Adipocyte (in vitro differentiated cells): Measurements from ENCODE around the gene GALNS.

Experiments
- DNase-seq: peaks from one replicate; pipeline ENCODE4 v3.0.0-alpha.2; 2015; ENCODE audit warnings: low read depth
- H3K27me3 ChIP-seq: replicated peaks from 2 replicates; pipeline ENCODE4 v1.7.0; 2013; ENCODE audit warnings: mild to moderate bottlenecking, low read length, moderate library complexity; ENCODE audit not compliant: control insufficient read depth, insufficient read depth
- H3K36me3 ChIP-seq: 2 replicates; pipeline ENCODE4 v1.7.0; 2013; ENCODE audit warnings: low read length, mild to moderate bottlenecking, moderate library complexity; ENCODE audit not compliant: control insufficient read depth, insufficient read depth, severe bottlenecking
- H3K4me1 ChIP-seq: 2 replicates; pipeline ENCODE4 v1.7.0; 2013; ENCODE audit warnings: mild to moderate bottlenecking, low read length, moderate library complexity; ENCODE audit not compliant: control insufficient read depth, insufficient read depth
- H3K4me3 ChIP-seq: 2 replicates; pipeline ENCODE4 v1.7.0; 2013; ENCODE audit warnings: mild to moderate bottlenecking, low read length, moderate library complexity
- H3K9ac ChIP-seq: 2 replicates; pipeline ENCODE4 v1.7.0; 2013; ENCODE audit warnings: mild to moderate bottlenecking, low read length, moderate library complexity
- H3K9me3 ChIP-seq: 2 replicates; pipeline ENCODE4 v1.7.0; 2013; ENCODE audit warnings: mild to moderate bottlenecking, low read length, moderate library complexity; ENCODE audit not compliant: control insufficient read depth

The GALNS gene

GRCh38 chr16:88810912-88811768 is 45.6 kb downstream of the GALNS start:
- no peaks in the 10 kb centered on the region for H3K9me3 ChIP-seq
- peaks cover 16% of the 10 kb centered on the region for H3K4me1 ChIP-seq
- no peaks in the 10 kb centered on the region for H3K27me3 ChIP-seq
- peak overlapping the region; percentile 82 for H3K4me3 ChIP-seq
- H3K36me3 ChIP-seq = peaks cover 22% of the 10 kb centered on the region
- peak; percentile 89 for DNase-seq
- peak overlapping the region; percentile 90 for H3K9ac ChIP-seq

GRCh38 chr16:88810166-88810911 is 46.4 kb downstream of the GALNS start:
- Histone ChIP-seq H3K27me3 (no peaks in the 10 kb centered on the region), H3K9me3 (no peaks in the 10 kb centered on the region), H3K4me3 (peak overlapping the region; percentile 82), H3K9ac (peak overlapping the region; percentile 90), H3K4me1 (peaks cover 16% of the 10 kb centered on the region), H3K36me3 (peaks cover 22% of the 10 kb centered on the region)
- no peak for DNase-seq

- Histone ChIP-seq H3K27me3 (no peaks in the 10 kb centered on the region), H3K36me3 (peaks cover 22% of the 10 kb centered on the region), H3K9me3 (no peaks in the 10 kb centered on the region), H3K9ac (peak overlapping the region; percentile 90), H3K4me1 (peaks cover 16% of the 10 kb centered on the region), H3K4me3 (peak overlapping the region; percentile 82)
- DNase-seq = no peak
These were observed 47.0 kb downstream of the GALNS start for GRCh38 chr16:88809676-88810165.

GRCh38 chr16:88809068-88809675 is 47.6 kb downstream of the GALNS start:
- no peaks in the 10 kb centered on the region for H3K27me3 ChIP-seq
- H3K36me3 ChIP-seq = peaks cover 22% of the 10 kb centered on the region
- H3K4me1 ChIP-seq = peaks cover 19% of the 10 kb centered on the region
- DNase-seq = no peak
- H3K4me3 ChIP-seq = no peak overlapping the region
- peak overlapping the region; percentile 90 for H3K9ac ChIP-seq
- H3K9me3 ChIP-seq = no peaks in the 10 kb centered on the region

GRCh38 chr16:88807626-88808453 is 48.9 kb downstream of the GALNS start:
- no peaks in the 10 kb centered on the region for H3K9me3 ChIP-seq
- DNase-seq = no peak
- H3K36me3 ChIP-seq = peaks cover 22% of the 10 kb centered on the region
- H3K9ac ChIP-seq = no peak overlapping the region
- H3K4me1 ChIP-seq = peaks cover 21% of the 10 kb centered on the region
- no peaks in the 10 kb centered on the region for H3K27me3 ChIP-seq
- H3K4me3 ChIP-seq = no peak overlapping the region

GRCh38 chr16:88807142-88807625 is 49.6 kb downstream of the GALNS start:
- no peaks in the 10 kb centered on the region for H3K27me3 ChIP-seq

GRCh38 chr16:88806491-88807111 is 50.1 kb downstream of the GALNS start:
- Histone ChIP-seq H3K27me3 (no peaks in the 10 kb centered on the region), H3K9ac (no peak overlapping the region), H3K4me1 (peaks cover 25% of the 10 kb centered on the region), H3K4me3 (no peak overlapping the region), H3K36me3 (peaks cover 22% of the 10 kb centered on the region), H3K9me3 (no peaks in the 10 kb centered on the region)
- no peak for DNase-seq

More at GRCh38 chr16:88807142-88807625, 49.6 kb downstream of the GALNS start:
- Histone ChIP-seq H3K36me3 (peaks cover 22% of the 10 kb centered on the region), H3K9ac (no peak overlapping the region), H3K4me3 (no peak overlapping the region), H3K4me1 (peaks cover 23% of the 10 kb centered on the region), H3K9me3 (no peaks in the 10 kb centered on the region)
- DNase-seq = no peak

GRCh38 chr16:88805887-88806393 is 50.8 kb downstream of the GALNS start:
- H3K4me1 ChIP-seq = peaks cover 24% of the 10 kb centered on the region
- no peak for DNase-seq
- H3K27me3 ChIP-seq = no peaks in the 10 kb centered on the region
- H3K36me3 ChIP-seq = peaks cover 22% of the 10 kb centered on the region
- no peak overlapping the region for H3K4me3 ChIP-seq
- no peak overlapping the region for H3K9ac ChIP-seq
- H3K9me3 ChIP-seq = no peaks in the 10 kb centered on the region

- peak overlapping the region; percentile 64 for H3K9ac ChIP-seq
- no peaks in the 10 kb centered on the region for H3K27me3 ChIP-seq
- no peak overlapping the region for H3K4me3 ChIP-seq
- peaks cover 22% of the 10 kb centered on the region for H3K36me3 ChIP-seq
- DNase-seq = no peak
- peaks cover 18% of the 10 kb centered on the region for H3K4me1 ChIP-seq
- H3K9me3 ChIP-seq = no peaks in the 10 kb centered on the region
These were observed 51.4 kb downstream of the GALNS start for GRCh38 chr16:88805340-88805715.
